Stimulated activated CD4-positive, alpha-beta T cell treated with anti-CD3 and anti-CD28 coated beads, Interleukin-15, amount 100 ng/mL, for 24 hours (primary cell): ENCODE measurements around the gene TTC31.

Experiments
- DNase-seq: peaks from one replicate; pipeline ENCODE4 v3.0.0-alpha.2; 2020

Gene TTC31

GRCh38 chr2:74505448-74506246 is 22.8 kb downstream of the TTC31 start:
- no peak for DNase-seq

DNA sequence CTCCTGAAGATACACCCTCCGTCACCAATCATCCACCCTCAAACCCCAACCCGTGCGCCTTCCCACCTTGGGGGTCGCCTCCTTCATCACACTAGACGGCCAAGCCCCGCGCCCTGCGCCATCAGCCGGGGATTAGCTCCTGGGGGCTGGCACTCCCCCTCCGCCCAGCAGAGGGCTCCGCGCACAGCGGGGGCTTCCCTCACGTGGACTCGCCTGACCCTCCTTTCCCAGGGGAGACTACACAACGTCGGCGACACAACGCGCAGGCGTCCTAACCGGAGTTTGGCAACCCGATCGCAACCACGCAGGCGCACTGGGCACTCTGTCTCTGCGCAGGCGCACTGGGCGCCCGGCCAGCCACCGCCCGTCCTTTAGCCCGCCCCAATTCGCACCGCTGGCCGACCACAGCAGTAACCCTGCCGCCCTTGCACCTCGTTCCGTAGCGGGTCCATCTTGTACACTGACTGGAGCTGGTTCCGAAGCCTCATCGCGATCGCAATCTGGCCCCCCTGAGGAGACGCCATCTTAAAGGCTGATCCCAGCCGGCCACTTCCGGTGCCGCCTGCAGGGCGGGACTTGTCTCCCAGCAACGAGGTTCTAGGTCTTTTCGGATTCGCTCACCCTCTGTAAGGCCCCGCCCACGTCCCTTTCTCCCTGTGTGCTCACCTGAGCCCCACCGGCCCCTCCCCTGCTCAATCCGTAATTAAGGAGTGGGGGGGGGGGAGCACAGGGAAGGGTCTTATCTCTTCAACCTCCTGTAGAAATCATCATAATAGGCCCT is 24.5 kb downstream of the TTC31 start, which contains the start of gene PCGF1:
PCGF1 (minus strand) TSS at position 551 of the 781 bp plus-strand sequence; CDS start at position 524, 27 bp downstream.
- peak; percentile 100 for DNase-seq

DNA sequence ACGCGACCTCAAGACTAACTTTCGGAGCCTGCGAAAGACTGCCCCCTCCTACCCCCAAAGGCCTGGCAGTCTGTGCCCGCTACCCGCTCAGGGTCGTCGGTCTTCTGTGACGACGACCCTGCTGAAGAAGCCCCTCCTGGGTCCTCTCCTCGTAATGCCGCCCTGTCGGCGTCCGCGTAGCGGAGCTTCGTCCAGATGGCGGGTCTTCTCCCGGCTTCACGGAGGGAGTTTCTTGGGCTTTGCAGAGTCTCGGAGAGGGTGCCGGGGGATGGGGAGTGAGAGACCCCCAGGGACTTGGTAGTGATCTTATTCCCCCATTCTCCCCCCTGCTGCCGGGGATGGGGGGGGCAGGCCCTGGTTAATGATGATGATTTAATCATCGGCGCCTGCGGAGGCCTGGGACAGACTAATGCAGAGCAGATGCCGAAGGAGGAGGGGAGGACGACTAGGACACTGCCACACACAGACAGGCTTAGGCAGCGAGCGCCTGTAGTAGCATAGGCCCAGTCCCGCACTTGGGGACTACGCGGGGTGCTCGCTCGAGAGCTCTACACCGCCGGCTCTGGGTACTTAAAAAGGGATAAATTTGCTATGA is 25.1 kb downstream of the TTC31 start:
- DNase-seq: peak; percentile 25

DNA sequence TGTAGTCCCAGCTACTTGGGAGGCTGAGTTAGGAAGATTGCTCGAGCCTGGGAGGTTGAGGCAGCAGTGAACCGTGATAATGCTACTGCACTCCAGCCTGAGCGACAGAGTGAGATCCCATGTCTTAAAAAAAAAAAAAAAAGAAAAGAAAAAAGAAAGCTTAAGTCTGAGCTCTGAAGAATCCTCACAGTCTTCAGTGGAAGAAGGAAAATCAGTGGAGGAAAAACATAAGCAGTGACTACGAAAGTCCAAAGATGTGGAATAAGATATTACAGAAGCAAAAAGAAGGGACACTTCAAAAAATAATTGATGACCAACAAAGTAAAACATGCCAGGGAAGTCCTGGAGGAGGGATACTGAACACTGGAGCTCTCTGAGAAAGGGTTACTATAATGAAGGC is 27.4 kb downstream of the TTC31 start:
- no peak for DNase-seq

DNA sequence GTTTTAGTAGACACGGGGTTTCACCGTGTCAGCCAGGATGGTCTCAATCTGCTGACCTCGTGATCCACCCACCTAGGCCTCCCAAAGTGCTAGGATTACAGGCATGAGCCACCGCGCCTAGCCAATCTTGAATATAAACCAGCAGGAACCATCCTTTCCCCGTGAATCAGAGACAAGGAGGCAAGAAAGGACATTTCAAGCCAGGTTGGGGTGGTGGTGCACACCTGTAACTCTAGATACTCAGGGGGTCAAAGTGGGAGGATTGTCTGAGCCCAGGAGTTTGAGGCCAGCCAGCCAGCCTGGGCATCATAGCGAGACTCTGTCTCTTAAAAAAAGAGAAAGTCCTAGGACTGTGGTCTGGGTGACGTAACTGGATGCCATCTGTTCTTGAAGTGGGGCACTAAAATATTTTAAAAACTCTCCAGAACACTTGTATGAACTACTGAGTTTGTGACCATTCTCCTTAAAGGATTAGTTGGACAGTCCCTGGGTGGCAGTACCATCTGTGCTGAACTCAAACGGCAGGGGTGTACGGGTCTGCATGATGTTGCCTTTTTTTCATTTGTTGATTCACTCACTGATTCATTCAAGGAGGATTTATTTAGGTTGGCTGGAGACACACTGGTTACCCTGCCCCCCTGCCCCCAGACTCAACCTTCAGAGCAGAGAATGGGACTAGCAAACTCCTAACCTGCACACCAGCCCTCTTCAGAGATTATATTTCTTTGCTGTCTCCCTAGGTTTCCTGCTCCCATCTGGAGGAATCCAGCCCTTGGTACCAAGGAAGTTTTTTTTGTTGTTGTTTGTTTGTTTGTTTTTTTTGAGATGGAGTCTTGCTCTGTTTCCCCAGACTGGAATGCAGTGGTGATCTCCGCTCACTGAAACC is 28.5 kb downstream of the TTC31 start:
- DNase-seq: no peak

DNA sequence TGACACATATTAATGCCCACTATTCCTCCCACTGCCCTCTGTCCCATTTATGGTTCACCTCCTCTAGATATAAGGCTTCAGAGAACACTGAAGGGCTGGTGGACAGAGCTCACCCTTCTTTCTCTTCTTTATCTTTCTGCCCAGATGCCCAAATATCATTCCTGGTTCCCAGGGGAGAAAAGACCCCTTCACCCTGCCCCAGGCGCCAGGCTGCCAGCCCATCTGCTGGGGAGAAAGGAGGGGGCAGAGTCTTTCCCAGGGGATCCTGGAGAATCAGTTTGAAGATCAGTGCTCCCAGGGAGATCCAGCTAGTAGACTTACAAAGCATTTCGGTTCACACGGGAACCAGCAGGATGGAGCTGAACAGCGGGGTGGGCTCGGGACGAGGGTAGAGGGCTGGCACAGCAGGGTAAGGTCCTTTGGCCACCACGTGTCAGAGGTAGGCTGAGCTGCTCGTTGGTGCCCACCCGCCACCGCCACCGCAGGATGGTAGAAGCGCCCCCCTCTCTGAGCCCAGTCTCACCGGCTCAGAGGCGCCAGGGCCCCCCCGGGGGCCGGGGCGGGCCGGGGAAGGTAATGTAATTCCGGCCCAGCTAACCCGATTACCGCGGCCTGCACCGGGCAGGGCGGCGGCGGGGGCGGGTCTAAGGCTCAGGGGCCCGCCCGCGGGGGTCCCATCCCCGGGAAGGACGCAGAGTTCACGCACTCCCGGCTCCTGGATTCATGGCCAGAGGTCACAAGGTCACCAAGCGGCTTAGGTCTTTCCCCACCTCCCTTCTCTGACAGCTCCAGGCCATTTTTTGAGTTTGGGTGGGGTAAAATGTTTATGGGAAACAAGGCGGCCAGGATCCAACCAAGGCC is 30.1 kb downstream of the TTC31 start:
- DNase-seq: no peak

DNA sequence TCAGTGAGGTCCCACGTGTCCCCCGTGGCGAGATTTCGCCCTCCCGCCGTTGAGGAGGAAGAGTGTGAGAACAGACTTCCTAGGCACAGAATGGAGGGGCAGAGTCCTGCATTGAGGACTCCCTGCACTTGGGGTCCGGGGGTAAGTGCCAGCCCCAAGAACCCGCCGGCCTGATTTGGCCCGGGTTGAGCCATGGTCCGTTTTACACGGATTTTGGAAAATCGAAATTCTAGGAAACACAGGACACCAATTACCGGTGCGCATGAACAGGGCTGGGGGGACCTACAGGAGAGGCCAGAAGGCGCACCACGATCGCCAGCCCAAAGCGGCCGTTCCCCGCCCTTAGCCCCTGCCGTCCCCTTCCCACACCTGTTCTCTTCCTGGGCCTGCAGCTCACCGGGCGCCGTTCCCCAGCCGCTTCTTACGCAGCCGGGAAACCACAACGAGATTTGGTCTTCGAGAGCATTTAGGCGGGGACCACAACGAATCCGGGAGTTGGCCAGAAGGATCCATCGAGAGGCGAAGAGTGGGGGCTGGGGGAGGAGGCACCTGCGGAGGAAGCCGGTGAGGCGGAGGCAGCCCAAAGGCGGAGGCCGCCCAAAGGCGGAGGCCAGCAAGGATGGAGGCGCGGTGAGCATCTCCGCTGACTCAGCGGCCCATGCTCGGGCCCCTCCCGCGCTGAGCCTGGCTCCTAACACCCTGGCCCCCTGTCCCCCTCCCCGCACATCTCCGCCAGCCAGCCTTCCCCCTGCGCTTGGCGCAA is 30.9 kb downstream of the TTC31 start:
- peak; percentile 50 for DNase-seq

- peak; percentile 32 for DNase-seq
Observed at GRCh38 chr2:74514368-74515270, 31.7 kb downstream of the TTC31 start, which contains the start of gene TLX2. TSS of gene TLX2 (plus strand) at chr2:74514450. CDS start at chr2:74514807, 357 bp downstream.

GRCh38 chr2:74515271-74515980 is 32.5 kb downstream of the TTC31 start:
- peak; percentile 37 for DNase-seq

GRCh38 chr2:74515981-74516633 is 33.2 kb downstream of the TTC31 start:
- peak; percentile 84 for DNase-seq

- no peak for DNase-seq
Observed at GRCh38 chr2:74516650-74517049, 33.8 kb downstream of the TTC31 start.

- DNase-seq: no peak
Observed at GRCh38 chr2:74522516-74522915, 39.6 kb downstream of the TTC31 start.

DNA sequence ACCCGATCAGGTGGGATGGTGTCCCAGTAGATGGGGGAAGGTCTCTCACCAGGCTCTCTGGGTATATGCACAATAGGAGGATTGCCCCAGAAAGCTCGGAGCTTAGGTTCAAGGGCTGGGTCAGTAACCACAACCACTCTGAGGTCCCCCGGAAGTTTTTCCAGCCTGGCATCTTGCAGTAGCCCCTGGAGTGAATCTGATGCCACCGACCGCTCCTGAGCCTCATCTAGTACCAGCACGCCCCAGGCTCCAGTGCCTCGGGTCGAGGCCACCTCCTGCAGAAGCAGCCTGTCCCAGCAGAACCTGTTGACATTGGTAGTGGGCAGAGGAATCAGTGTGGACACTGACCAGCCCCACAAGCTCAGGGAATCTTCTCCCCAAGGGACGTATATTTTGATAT is 41.1 kb downstream of the TTC31 start:
- no peak for DNase-seq

DNA sequence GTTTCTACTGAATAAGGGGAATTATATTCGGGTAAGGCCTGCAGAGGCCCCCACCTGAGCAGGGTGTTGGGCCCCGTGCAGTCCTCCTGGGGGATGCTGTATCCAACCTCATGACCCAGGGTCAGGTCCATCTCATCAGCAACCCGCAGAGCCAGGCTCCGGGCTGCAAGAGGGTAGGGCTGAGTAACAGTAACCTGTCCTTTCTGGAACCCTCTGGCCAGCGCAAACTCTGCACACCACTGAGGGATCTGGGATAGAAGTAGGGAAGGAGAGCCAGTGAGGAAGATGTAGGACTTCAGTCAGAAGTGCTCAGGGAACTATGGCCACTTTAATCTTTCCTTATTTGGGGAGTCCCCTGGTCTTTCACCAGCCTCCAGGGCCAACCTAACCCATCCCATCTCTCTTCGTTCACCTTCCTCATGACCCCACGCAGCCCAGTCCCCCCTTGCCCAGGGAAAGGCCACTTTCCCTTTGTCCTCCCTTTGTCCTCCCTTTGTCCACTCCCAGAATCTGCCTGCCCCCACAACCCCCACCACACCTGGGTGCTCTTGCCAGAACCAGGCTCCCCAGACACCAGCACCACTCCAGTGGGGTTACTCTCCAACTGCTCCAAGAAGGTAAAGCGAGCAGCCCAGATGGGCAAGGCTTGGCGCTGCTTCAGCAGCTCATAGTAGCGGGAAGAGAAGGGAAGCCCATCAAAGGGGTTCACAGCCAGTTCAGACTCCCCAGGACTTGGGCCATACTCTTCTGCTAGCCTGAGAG is 42.3 kb downstream of the TTC31 start:
- DNase-seq: no peak

DNA sequence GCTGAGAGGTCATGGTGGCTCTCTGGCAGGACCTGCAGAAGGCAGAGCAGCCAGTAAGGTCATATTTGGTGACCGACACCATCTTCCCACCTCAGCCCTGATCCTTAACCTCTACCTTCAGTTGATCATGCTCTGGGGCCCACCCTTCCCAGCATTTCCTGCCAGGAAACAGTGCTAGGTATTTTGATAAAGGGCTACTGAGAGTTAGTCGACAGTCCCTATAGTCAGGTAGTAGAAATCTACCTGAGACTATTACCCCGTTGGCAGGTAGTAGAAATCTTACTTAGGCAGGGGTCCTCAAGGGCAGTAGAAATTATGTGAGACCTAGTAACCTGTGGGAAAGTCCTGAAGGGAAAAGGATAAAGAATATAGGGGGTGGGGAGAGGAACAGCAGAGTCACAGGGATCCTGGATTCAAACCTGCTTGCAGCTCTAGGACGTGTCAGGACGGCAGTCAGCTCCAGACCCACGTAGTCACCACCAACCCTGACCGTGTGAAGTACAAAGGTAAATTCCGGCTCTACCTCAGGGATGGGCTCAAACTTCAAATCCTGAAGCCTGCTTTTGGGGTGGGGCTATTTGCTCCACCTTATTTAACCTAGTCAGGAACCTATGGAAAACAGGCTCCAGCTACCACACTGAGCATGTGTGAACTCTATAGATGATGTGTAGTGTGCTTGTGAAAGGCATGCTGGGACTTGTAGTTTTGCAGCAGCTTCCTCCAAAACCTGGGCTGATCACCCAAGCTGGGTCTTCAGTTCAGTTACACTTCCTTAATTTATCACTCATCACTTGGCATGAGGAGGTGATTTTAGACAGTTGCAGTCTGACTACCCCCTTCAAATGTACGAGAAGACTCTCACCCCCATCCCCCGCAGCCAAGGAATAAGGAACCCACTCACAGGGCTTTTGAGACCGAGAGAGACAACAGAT is 43.1 kb downstream of the TTC31 start, which contains the start of gene DQX1:
DQX1 (minus strand) TSS at position 515 of the 932 bp plus-strand sequence; CDS start at position 13, 502 bp downstream.
- no peak for DNase-seq

DNA sequence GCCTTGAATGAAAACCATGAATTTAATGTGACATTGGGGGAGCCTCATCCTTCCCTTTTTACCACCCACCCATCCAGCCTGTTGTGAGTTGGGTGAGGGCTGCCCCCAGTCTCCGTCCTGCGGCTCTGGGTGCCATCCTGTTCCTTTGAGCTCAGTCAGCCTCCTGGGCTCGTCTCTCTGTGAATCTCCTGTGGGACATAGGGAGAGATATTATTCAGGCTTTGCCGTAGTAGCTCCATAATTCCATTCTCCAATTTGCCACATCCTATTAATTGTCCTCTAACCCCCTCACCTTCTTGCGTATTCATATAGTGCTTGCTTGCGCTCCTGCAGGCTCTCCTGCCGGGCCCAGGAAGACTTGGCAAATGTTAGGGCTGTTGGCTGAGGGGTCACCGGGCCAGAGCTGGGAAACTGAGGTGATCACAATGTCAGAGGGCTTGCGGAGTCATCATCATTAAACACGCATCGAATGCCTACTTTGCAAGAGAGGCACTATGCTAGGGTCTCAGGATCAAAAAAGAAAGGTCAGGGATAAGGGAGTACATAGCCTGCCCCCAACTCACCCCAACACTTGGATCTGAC is 43.9 kb downstream of the TTC31 start:
- DNase-seq: no peak
